ENCODE measurements around the gene GRAMD2B.

DNA sequence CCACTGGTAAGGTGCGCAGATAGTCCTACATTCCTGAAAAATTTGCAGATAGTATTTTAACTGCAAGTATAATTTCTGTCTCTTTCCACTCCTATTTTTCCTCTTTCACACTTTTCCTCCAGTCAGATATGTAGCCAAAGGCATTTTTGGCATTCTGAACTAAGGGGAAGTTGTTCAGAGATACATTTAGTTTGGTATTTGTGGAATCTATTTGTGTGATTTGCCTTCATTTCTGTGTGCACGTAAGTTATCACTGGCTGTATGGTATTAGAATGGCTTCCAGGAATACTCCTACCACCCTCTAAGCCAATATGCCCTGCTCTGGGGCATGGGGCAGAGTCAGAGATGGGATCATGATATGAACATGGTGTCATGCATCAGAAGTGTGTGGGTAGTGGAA, 45.8 kb upstream of the GRAMD2B start:
- TF ChIP-seq, protein P1, sequence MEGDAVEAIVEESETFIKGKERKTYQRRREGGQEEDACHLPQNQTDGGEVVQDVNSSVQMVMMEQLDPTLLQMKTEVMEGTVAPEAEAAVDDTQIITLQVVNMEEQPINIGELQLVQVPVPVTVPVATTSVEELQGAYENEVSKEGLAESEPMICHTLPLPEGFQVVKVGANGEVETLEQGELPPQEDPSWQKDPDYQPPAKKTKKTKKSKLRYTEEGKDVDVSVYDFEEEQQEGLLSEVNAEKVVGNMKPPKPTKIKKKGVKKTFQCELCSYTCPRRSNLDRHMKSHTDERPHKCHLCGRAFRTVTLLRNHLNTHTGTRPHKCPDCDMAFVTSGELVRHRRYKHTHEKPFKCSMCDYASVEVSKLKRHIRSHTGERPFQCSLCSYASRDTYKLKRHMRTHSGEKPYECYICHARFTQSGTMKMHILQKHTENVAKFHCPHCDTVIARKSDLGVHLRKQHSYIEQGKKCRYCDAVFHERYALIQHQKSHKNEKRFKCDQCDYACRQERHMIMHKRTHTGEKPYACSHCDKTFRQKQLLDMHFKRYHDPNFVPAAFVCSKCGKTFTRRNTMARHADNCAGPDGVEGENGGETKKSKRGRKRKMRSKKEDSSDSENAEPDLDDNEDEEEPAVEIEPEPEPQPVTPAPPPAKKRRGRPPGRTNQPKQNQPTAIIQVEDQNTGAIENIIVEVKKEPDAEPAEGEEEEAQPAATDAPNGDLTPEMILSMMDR (IDR thresholded peaks at IDR 0.05; ENCODE audit: low read length), result no peak
- TF ChIP-seq EZH2phosphoT487 (IDR thresholded peaks at IDR 0.05; ENCODE audit: low read length) (no peak), EZH2 (optimal IDR thresholded peaks at IDR 0.05; ENCODE audit: low read depth, low read length) (no peak)
